HG02938 (cell line): Measurements from ENCODE around the gene SIM2.

Experiments used
- ATAC-seq: cut with Tn5 transposase; IDR thresholded peaks from one replicate; pipeline ENCODE4 v1.9.1; 2021; ENCODE audit warnings: mild to moderate bottlenecking, moderate library complexity; ENCODE audit not compliant: unreplicated experiment

SIM2 gene

DNA sequence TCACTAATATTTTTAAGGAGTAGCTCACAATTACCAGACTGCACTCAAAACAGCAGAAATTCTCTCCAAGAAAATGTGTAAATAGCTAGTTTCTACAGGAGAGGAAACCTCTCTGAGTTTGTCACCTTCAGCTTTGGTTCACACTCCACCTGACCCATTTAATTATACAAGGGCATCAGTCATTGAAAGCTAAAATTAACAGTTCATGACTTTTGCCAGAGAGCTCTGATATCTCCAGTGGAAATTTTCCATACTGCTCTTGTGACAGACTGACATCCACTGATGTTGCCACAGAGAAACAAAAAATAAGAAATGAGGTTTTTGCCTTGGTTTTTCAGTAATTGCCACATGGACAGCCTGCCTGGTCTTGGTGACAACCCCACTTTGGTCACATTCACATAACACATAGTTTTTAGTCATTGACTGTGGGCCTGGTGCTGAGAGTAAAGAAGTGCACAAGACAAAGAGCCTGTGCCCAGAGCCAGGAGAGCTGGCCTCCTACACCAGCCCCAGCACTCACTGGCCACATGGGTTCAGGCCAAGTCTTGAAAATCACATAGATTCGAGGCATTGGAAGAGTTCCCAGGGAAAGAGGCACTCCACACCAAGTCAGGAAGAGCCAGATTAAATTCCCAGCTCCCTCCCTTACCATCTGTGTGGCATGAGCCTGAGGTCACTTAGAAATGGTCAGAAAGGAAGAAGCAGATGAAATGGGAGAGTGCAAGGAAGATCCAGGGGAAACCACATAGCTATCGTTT is 13.8 kb upstream of the SIM2 start:
- no peak for ATAC-seq

DNA sequence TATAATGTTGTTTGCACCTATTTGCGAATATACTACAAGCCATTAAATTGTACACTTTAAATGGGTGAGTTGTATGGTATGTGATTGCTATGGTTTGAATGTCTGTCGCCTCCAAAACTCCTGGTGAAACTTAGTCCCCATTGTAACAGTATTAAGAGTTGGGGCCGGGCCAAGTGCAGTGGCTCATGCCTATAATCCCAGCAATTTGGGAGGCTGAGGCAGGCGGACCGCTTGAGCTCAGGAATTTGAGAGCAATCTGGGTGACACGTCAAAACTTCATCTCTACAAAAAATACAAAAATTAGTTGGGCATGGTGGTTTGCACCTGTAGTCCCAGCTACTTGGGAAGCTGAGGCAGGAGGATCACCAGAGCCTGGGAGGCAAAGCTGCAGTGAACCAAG is 12.0 kb upstream of the SIM2 start:
- no peak for ATAC-seq

DNA sequence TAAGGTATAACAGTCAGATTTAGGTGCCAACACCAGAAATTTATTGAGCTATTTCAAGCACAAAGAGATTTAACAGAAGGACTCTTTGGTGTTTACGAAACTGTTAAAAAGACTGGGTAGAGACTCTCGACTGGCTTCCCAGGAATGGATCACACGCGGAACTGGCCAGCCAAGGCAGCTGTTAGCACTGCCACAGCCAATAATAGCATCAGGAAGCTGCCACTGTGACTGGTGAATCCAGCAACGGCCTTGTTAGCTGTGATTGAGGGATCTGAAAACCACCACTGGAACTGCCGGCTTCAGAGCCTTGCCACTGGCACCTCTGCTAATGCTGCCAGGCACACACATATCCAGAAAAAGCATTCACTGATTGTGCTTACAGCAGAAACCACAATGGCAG is 10.6 kb upstream of the SIM2 start:
- no peak for ATAC-seq

DNA sequence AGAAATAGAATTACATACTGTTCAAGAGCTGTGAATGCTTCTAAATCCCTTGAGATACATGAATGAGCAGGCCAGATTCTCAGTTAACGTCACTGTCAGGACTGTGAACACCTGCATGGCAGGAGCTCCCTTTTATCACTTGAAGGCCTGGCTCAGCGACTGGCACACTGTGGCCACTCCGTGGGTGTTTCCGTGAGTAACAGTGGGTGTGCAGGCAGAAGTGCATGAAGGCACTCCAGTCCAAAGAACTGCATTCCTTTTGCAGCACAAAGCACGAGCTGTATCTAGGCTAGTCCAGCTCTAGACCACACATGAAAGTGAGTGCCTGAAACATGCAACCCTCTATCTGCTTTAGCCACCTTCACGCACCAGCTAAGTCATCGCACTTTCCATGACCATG is 9.6 kb upstream of the SIM2 start:
- ATAC-seq, result no peak

DNA sequence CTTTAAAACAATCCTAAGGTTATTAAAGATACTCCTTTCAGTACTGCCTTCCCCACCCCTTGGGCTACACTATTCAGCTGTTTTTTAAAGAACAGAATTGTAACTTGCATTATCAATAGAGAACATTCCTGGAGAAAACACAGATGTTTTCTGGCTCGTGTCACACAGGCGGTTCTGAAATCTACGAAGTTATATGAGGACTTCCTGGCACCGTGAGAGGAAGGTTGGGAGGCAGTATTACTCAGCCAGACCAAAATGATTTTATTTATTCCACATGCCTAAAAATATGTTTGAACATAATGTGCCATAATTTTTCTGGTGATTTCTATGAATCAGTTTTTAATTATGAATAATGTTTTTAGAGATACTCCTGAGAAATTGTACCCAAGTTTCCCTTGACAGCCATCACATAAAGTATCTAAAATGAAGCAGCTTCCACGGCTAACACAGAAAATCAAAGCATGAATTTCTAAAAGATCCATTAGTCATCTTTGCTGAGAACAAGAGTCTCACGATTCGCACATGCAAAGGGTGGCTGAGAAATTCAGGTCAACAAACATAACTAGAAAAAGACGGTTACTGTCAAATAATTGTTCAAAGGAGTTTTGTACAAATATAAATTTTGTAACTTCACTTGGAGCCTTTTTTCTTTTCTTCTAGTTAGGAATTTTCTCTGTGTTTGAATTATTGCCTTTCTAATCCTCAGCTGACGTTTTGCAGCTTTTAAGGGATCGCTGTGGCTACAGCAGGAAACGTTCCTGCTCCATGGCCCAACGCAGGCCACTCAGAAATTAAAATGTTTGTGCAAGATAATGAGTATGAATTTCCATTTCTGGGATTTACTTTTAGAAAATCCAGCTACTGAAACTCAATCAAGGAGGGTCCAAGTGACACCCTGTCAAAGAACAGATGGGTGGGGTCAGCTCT is 8.0 kb upstream of the SIM2 start:
- ATAC-seq, result no peak

DNA sequence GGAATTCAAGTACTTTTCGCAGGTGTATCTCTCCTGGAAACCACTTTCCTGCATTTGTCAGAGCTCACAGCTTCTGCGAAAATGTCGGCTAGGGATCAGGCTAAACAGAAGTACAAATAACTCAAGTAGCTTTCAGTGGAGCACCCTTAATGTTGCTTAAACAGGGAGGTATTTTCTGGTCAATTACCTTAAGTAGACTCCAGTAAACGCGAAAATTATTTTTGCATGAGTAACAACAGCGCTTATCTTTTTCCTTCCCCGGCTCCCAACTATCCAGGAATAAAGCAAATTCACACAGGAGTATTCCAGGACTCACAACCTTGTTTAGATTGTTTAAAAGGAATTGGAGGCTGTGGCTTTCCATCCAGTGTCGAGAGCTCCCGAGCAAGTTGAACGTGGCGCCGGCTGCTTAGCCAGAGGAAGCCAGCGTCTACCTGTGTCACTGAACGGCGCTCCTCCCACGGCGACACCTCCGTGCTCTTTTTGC is 7.3 kb upstream of the SIM2 start:
- ATAC-seq, result no peak

DNA sequence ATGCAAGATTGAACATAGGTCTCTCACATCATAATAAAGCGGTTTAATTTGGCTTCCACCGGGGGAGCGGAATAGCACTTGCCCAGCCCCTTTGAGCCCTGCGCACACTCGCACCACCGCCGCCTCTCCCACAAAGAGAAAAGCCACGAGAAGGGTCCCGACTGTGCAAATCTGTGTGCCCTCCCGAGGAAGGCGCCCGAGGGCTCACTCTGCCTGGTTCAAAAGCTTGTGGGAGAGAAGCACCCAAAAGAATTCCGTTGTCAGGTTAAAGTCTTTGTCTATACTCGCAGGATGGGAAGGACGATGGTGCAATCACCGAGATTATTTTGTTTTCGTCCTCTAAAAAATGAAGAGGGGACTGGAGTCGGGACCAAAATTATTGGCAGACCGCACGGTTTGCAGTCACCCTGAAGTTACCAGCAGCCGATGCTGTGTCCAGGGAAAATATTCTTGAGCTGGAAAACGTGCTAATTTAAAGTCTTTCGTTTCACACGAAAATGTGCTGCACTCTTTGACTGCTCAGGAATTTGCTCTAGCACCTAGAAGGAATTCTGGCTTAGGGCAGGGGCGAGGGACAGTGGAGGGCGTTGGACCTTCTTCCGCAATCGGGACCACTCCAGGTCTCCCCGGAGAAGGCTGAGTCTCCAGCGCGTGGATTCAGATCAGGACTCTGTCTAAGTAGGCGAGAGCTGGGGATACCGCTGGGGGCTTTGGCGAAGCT is 6.6 kb upstream of the SIM2 start:
- no peak for ATAC-seq

DNA sequence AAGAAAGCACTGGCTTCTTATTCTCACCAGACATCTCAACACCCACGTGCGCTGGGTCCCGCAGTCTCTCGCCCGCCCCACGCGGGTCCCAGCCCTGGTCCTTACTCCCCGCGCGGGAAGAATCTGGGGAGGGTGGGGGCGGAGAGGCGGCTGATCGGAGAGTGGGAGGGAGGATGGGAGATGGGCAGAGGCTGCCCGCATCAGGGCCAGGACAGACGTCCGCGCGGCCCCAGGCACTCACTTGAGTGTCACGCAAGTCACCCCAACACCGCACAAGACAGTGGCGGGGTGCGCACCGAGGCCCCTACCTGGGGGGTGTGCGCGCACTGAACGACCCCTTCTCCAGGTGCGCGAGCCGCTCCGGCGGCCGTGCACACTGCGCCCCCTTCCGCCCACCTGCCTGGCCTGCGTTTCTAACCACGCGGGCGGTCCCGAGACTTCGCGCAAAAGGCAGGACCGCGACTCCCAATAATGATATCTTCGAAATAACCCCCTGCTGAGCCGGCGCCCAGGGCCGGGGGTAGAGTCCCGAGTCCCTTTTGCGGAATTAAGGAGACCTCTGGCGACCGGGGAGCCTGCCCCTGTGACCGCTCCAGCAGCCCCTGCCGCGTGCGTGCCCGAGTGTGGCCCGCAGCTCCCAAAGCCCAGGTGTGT is 6.0 kb upstream of the SIM2 start:
- ATAC-seq, result no peak

DNA sequence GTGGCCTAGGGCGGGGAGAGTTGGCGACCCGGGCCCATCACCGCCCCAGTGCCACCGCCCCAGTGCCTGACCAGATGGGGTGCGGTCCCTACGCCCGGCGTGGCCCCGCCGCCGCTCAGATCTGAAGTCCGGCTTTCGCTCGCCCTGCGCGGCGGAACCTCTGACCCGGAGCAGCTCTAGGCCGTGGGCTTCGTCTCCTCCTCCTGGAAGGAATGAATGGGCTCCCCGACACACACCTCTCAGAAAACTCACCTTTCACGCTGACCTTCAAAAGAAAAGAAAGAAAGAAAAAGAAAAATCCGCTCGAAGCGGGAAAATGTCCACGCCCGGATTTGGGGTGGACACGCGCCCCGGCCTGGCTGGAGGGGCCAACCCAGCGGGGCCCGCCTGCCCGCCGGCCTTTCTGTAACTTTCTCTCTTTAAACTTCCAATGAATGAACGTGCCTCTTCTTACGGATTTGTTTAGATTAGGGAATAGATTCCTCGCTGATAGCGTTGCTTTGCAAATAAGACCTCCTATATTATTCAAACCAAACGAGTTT is 5.4 kb upstream of the SIM2 start:
- no peak for ATAC-seq

DNA sequence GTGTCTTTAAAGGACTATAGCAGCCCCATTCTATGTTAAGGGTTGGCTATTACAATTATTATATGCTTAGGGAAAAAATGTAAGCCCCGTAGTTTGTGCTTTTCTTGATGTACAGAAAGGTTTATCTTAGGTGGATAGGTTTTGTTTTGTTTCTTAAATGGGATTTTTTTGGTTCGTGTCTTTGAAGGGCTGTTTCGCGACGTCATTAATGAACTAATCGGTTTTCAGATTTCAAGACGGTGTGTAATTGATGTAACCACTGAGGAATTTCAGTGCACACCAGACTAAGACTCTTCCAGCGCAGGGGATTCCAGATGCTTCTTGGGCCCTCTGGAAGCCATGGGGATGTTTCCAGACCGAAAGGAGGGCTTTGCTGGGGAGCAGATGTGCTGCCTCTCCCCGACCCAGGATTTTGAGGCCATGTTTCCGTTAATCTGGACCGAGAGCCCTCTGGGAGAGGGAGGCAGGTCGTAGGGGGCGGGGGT is 4.8 kb upstream of the SIM2 start:
- no peak for ATAC-seq

DNA sequence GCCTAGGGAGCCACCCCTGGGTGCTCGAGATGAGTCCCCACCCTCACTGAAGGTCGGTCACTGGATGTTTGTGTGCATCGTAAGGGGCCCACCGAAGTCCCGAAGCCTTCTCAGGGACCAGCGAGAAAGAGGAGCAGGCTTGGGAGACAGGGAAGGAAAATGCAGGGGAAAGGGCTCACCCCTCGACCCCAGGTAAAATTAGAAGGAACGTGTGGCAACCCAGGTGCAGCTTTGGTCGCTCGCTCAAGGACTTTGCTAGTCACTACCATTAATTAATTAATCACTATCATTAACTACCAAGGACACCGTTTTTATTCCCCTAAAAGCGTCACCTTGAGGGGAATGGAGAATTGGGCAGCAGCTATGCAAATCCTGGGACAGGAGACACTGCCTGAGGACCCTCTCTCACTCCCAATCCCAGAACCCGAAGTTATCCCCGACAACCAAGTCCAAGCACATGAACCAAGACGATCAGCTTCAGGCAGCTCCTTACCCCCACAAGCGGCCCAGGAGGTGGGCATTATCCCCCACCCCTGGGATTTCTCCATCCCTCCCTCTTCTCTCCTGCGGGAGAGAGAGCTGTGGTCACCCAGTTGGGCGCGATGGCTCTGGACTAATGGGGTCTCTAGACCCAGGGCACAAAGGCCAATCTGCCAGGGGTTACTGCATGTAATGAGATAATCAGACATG is 4.2 kb upstream of the SIM2 start:
- no peak for ATAC-seq

DNA sequence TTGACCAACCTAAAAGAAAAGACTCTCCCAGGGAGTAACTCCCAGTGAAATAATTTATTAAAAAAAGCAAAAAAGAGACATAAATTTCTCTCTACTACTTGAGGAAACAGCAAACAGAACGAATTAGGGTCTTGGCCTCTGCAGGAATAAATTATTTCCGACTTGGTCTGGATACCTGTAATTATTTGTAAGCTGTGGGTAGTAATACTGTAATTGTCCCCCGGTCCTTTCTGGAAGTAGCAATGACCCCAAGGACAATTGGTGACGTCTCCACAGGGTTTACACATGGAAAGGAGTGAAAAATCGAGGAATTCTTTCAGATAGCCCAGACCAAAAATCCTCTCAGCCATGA is 3.7 kb upstream of the SIM2 start:
- ATAC-seq, result no peak

DNA sequence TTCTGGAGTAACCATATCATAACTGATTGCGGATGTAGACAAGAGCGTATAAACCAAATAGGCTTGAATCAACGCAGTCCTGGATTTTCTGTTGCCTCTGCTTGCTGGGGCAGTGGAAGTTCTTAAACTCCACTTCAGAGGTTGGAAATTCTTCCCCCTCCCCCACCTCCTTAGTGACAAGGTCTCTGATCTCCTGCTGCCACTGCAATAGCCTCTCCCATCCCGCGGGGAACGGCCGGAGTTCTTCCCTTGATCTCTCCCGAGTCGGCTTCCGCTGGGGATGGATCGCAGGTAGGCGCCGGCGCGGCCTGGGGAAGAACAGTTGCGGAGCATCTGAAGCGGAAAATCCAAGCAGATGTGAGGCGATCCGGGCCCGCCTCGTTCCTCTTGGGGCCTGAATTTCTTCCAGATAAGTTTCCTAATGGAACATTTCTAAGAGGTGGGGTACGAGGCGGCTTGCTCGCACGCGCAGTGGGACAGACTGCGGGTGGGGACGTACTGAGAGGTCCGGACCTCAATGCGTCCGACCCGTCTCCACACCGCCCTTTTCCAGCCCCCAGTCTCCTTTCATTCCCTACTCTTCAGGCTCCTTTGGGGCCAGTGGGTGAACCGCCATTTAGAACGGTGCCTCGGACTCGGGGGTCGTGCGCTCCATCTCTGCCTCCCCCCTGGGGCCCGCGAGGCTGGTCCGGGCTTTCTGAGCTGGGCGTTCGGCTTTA is 3.1 kb upstream of the SIM2 start:
- no peak for ATAC-seq

DNA sequence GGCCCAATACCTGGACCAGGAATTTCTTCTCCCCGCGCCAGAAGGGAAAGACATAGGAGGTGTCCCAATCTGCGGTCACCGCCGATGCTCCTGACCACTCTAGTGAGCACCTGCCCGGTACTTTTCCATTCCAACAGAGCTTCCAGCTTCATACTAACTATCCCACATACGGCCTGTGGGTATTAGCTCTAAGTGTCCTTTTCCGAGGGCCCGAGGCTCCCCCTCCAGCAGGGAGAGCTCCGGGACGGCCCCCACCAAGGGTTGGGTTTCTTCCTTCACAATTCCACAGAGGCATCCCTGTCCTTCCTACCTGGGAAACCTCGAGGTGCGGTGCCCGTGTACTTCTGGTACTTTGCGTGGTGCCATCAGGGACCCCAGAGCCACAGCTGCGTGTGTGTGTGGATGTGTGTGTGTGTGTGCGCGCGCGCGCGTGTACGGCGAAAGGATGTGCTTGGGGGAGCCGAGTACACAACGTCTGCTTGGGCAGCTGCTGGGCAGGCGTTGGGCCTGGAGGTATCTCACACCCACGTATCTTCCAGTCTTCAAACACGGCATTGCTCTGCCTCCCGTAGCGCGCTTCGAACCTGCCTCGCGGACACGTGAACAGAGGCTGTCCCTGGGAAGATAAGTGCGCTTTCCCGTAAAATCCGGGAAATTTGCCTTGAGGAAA is 2.4 kb upstream of the SIM2 start:
- no peak for ATAC-seq

DNA sequence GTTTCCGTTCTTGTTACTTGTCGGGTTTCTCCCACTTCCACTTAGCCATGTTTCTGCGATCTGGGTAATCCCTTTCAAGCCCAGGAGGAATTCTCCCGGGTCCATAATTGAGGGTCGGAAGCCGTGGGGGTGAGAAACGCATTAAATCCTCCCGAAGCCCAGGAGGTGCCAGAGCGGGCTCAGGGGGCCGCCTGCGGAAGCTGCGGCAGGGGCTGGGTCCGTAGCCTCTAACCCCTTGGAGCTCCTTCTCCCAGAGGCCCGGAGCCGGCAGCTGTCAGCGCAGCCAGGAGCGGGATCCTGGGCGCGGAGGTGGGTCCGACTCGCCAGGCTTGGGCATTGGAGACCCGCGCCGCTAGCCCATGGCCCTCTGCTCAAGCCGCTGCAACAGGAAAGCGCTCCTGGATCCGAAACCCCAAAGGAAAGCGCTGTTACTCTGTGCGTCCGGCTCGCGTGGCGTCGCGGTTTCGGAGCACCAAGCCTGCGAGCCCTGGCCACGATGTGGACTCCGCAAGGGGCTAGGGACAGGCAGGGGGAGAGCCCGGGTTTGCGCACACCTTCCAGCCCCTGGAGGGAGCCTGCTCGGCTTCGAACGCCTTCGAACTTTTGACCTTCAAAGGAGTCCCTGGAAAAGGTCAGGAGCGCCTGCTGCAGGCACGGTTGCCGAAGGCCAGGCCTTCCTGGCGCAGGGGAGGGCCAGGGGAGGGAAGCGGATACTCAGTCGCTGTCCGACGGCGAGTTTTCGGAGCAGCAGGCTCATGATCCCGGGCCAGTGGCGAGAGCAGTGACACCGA is 1.7 kb upstream of the SIM2 start:
- no peak for ATAC-seq

DNA sequence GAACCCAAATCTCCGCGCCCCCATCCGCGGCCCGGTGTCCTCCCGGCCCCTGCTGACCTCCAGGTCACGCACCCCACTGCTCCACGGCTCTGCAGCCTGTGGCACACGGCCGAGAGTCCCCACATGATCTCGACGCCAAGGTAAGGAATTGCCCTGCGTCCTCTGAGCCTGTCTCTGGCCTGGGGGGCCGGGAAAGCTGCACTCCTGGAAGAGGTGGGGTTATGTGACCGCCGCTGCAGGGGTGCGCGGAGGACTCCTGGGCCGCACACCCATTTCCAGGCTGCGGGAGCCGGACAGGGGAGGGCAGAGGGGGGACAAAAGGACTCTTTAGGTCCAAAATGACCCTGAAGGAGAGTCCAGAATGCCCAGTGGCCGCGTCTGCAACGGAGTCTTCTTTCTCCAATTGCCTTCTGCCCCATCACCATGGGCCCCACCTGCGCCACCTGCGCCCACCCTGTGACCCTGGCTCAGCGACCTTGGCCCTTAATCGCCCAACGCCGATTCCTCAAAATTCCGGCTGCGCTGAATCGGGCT is 997 bp upstream of the SIM2 start:
- ATAC-seq, result no peak

DNA sequence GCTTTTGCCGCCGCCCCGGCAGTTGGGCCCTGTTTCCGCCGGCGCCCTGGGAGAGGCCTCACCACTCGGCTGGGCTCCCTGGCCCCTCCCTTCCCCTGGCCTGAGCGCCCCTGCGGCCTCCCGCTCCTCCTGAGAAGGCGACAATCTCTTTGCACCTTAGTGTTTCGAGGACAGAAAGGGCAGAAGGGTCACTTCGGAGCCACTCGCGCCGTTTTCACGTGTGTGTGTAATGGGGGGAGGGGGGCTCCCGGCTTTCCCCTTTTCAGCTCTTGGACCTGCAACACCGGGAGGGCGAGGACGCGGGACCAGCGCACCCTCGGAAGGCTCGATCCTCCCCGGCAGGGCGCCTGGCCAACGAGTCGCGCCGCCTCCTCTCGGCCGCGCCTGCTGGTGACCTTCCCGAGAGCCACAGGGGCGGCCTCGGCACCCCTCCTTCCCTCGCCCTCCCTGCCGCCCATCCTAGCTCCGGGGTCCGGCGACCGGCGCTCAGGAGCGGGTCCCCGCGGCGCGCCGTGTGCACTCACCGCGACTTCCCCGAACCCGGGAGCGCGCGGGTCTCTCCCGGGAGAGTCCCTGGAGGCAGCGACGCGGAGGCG is 432 bp upstream of the SIM2 start:
- no peak for ATAC-seq
